Dedifferentiated amniotic fluid mesenchymal stem cell (primary cell): Measurements from ENCODE around the gene CSNK1G2.

Experiments used
- DNase-seq: peaks from one replicate; pipeline ENCODE4 v3.0.0-alpha.2; 2016; ENCODE audit errors: extremely low spot score

CSNK1G2 gene

GRCh38 chr19:1941146-1942077 is at the start of gene CSNK1G2:
Gene CSNK1G2 (plus strand): TSS chr19:1941172. CDS start chr19:1969773, 28,601 bp downstream.
- DNase-seq: no peak

GRCh38 chr19:1893791-1894190 is 47.2 kb upstream of the CSNK1G2 start:
- DNase-seq: no peak

GRCh38 chr19:1896508-1896907 is 44.5 kb upstream of the CSNK1G2 start:
- no peak for DNase-seq

GRCh38 chr19:1901940-1902404 is 39.0 kb upstream of the CSNK1G2 start:
- DNase-seq: no peak

- DNase-seq: no peak
Observed at GRCh38 chr19:1902923-1903322, 38.0 kb upstream of the CSNK1G2 start.

GRCh38 chr19:1904860-1905109 is 36.2 kb upstream of the CSNK1G2 start:
- no peak for DNase-seq

GRCh38 chr19:1905110-1905862 is 35.7 kb upstream of the CSNK1G2 start, which contains the start of the genes ADAT3 and SCAMP4:
Gene ADAT3 (plus strand): TSS chr19:1905399. CDS start chr19:1912048, 6,649 bp downstream.
Gene SCAMP4 (plus strand): TSS chr19:1905399. CDS start chr19:1915020, 9,621 bp downstream.
- peak; percentile 97 for DNase-seq

- DNase-seq: no peak
Observed at GRCh38 chr19:1905863-1906375, 35.1 kb upstream of the CSNK1G2 start.

- DNase-seq: no peak
Observed at GRCh38 chr19:1906985-1907562, 33.9 kb upstream of the CSNK1G2 start.

- DNase-seq: no peak
Observed at GRCh38 chr19:1907563-1908363, 33.2 kb upstream of the CSNK1G2 start.

- DNase-seq: no peak
Observed at GRCh38 chr19:1908364-1908678, 32.7 kb upstream of the CSNK1G2 start.

- no peak for DNase-seq
Observed at GRCh38 chr19:1909761-1910080, 31.3 kb upstream of the CSNK1G2 start.

- no peak for DNase-seq
Observed at GRCh38 chr19:1910177-1910576, 30.8 kb upstream of the CSNK1G2 start.

GRCh38 chr19:1911098-1911497 is 29.9 kb upstream of the CSNK1G2 start:
- no peak for DNase-seq

- no peak for DNase-seq
Observed at GRCh38 chr19:1911995-1912394, 29.0 kb upstream of the CSNK1G2 start.

- DNase-seq: no peak
Observed at GRCh38 chr19:1912760-1913505, 28.0 kb upstream of the CSNK1G2 start.

- DNase-seq: no peak
Observed at GRCh38 chr19:1913781-1914577, 27.0 kb upstream of the CSNK1G2 start.

GRCh38 chr19:1914826-1915341 is 26.1 kb upstream of the CSNK1G2 start:
- DNase-seq: no peak

- no peak for DNase-seq
Observed at GRCh38 chr19:1917146-1917545, 23.8 kb upstream of the CSNK1G2 start.

- no peak for DNase-seq
Observed at GRCh38 chr19:1917926-1918325, 23.0 kb upstream of the CSNK1G2 start.
